NCI-H1105 (cell line): ENCODE measurements around the gene TNNI2.
"Not testable (repeated sequence)": the region's sequence is repeated elsewhere in the genome, so short reads cannot be mapped to it uniquely, and the experiment has no call there.

Source experiments
- DNase-seq: peaks from one replicate; lab custom pipeline; 2025; lab: John Stamatoyannopoulos, UW

The TNNI2 gene

GRCh38 chr11:1838426-1839144 lies at the start of gene TNNI2:
TNNI2 (plus strand) TSS chr11:1838981; CDS start chr11:1839697, 716 bp downstream.
- DNase-seq: no peak

DNA sequence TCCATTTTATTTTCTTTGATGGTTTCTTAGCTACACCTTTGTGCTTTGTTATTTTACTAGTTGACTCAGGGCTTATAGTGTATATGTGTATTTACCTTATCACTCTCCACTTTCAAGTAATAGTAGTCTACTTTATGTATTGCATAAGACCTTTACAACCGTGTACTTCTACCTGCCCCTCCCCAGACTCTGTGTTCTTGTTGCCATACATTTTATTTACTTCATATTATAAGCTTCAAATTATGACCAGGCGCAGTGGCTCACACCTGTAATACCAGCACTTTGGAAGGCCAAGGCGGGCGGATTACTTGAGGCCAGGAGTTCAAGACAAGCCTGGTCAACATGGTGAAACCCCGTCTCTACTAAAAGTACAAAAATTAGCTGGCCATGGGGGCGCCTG lies 46.9 kb upstream of the TNNI2 start:
- DNase-seq: no peak

GRCh38 chr11:1792461-1792860 lies 46.3 kb upstream of the TNNI2 start:
- DNase-seq: no peak

DNA sequence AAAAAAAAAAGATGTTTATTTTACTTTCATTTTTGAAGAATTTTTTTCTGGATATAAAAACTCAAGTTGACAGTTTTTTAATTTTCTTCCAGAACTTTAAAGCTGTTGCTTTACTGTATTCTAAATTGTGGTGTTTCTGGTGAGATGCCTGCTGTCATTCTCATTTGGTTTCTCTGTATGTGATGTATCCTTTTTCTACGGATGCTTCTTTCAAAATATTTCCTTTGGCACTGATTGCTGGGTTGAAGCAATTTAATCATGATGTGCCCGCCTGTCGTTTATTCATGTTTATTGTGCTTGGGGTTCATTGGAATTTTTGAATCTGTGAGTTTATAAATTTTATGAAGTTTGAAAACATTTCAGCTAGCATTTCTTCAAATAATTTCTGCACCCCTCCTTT lies 45.7 kb upstream of the TNNI2 start:
- DNase-seq: no peak

GRCh38 chr11:1796413-1797011 lies 42.3 kb upstream of the TNNI2 start:
- no peak for DNase-seq

- no peak for DNase-seq
Measured at GRCh38 chr11:1797391-1798125, 41.2 kb upstream of the TNNI2 start.

DNA sequence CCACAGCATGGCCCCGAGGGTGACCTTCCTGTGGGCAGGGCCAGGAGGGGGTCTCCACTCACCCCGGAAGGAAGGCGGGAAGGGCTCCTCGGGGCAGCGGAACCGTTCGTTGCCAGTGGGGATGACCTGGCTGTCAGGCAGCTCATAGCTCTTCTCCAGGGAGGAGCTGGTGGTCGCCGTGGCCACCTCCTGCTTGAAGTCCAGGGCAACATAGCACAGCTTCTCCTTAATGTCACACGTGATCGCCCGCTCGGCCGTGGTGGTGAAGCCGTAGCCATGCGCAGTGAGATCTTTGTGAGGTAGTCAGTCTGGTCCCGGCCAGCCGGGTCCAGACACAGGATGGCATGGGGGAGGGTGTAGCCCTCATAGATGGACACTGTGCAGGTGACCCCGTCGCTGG lies 35.5 kb upstream of the TNNI2 start:
- no peak for DNase-seq

GRCh38 chr11:1803835-1804519 lies 34.8 kb upstream of the TNNI2 start:
- DNase-seq: not testable (repeated sequence)

DNA sequence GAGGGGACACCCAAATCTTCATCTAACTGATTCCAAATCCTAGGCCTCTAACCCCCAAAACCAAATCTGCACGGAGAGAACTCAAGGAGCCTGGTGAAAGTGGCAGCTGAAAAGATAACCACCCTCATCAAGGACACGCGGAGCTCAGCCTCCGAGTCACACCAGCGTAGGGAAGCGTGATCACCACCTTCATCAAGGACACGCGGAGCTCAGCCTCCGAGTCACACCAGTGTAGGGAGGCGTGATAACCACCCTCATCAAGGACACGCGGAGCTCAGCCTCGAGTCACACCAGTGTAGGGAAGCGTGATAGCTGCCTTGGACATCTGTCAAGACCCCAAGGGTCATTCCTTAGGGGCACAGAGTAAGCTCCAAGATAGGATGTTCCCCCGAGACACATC lies 33.3 kb upstream of the TNNI2 start:
- DNase-seq: no peak

GRCh38 chr11:1807264-1807995 lies 31.4 kb upstream of the TNNI2 start:
- no peak for DNase-seq

DNA sequence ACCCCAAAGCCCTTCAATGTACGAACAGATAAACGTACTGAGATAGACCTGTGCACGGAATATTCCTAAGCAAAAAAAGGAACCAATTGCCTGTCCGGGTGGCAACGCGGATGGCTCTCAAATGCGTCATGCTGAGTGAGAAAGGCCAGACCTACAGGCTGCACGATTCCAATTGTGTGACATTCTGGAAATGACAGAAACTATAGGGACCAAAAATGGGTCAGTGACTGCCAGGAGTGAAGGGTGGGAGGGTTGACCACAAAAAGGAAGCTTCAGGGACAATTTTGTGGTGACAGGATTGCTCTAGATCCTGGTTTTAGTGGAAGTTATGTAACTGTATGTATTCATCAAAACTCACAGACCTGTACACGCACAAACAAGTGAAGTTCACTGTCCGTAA lies 28.0 kb upstream of the TNNI2 start:
- DNase-seq: no peak

GRCh38 chr11:1812274-1812673 lies 26.5 kb upstream of the TNNI2 start:
- DNase-seq: no peak

GRCh38 chr11:1812801-1813200 lies 26.0 kb upstream of the TNNI2 start:
- no peak for DNase-seq

DNA sequence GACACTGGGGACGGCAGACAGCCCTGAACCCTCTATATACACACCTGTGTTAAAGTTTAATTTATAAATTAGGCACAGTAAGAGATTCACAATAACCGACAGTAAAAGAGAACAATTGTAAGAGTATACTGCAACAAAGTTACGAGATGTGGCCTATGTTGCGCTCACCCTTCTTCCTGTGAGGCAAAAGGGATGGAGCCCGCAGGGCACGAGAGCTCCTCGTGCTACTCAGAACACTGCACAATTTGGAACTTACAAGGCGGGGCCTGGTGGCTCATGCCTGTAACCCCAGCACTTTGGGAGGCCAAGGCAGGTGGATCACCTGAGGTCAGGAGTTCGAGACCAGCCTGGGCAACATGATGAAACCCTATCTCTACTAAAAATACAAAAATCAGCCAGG lies 25.4 kb upstream of the TNNI2 start:
- not testable (repeated sequence) for DNase-seq

DNA sequence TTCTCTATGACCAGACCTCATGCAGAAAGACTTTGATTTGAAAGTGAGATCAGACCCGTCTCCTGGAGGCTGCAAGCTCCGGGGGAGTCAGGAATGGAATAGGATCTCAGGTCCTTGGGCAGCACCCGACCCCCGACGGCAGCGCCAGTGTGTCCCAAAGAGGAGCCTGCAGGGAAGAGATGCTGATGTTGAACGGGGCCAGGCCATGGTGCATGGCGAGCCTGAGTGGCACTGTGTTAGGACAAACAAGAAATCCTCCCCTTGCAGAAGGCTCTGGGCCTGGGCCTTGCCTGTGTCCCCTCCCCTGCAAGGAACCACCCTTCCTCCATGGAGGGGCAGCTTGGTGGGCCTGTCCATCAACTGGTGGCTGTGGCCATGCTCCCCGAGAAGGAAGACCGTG lies 24.1 kb upstream of the TNNI2 start:
- DNase-seq: no peak

GRCh38 chr11:1815311-1815710 lies 23.5 kb upstream of the TNNI2 start:
- no peak for DNase-seq

- no peak for DNase-seq
Measured at GRCh38 chr11:1815751-1816150, 23.0 kb upstream of the TNNI2 start.

GRCh38 chr11:1817000-1817399 lies 21.8 kb upstream of the TNNI2 start:
- no peak for DNase-seq

DNA sequence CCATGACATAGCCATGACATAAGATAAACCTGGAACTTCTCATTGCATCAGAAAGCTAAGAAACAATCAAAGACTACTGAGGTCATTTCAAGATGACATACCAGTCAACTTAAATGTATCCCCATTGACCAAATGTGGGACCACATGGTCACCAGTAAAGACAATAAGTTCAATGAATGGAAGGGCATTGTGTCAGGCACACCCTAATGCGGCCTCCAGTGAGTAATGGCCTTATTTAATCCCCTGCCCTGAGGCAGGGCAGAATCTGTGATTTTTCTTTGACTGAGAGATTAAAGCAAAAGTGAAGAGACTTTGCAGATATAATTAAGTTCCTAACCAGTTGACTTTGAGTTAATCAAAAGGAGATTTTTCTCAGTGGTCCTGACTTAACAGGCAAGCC lies 21.3 kb upstream of the TNNI2 start:
- no peak for DNase-seq

DNA sequence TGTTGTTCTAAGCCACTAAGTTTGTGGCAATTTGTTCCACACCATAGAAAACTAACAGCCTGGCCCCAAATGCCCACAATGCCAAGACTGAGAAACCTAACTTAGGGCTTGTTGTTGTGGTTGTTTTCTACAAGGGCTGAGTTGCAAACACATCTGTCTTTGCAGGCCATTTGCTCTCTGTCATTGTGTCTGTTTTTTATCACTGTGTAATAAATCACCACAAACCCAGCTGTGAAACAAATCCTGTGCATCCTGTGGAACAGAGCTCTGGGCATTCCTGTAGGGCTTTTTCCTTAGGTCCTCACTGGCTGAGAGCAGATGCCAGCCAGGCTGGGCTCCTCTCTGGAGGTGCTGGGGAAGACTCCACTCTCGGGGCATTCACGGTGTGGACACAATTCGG lies 19.7 kb upstream of the TNNI2 start:
- no peak for DNase-seq

DNA sequence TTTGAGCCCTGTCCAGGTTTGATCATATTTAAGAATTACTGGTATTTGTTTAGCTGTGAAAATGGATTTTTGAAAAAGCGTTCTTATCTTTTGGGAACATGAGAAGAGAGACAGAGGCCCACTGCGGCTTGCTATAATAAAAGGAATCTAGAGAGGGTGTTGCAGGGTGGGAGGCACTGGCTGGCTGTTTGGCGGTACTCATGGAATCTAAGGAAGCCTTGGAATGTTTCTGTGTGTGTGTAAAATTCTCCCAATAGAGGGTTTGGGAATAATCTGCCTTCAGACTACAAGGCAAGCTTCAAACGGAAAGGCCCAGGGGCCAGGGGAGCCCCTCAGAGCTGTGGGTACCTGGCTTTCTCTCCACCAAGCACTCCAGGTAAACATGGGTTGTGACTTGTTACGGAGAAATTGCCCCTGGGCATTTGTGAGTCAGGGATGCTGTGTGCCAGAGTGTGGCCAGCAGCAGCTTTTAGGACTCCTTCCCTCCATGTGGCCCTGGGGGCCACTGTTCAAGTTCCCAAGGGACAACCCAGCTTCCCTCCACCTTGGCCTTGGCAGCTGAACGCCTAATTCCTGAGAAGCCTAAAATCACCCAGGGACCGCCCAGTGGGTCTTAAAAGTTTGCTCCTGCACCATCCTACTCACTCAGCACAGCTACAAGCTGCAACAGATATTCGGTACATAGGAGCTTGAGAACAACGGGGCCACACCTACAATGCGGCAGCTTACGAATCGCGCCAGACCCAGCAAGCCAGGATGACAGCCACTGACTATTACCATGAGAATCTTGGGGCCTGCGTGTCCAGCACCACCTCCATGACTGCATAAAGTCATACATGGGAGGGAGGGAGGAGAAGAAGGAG lies 18.1 kb upstream of the TNNI2 start:
- no peak for DNase-seq
